HG02885 (cell line): ENCODE data around the gene CSNK1G1.

Experiments
- ATAC-seq: cut with Tn5 transposase; IDR thresholded peaks from one replicate; pipeline ENCODE4 v1.9.1; 2021; ENCODE audit warnings: mild to moderate bottlenecking; ENCODE audit not compliant: unreplicated experiment, poor library complexity

The CSNK1G1 gene

DNA sequence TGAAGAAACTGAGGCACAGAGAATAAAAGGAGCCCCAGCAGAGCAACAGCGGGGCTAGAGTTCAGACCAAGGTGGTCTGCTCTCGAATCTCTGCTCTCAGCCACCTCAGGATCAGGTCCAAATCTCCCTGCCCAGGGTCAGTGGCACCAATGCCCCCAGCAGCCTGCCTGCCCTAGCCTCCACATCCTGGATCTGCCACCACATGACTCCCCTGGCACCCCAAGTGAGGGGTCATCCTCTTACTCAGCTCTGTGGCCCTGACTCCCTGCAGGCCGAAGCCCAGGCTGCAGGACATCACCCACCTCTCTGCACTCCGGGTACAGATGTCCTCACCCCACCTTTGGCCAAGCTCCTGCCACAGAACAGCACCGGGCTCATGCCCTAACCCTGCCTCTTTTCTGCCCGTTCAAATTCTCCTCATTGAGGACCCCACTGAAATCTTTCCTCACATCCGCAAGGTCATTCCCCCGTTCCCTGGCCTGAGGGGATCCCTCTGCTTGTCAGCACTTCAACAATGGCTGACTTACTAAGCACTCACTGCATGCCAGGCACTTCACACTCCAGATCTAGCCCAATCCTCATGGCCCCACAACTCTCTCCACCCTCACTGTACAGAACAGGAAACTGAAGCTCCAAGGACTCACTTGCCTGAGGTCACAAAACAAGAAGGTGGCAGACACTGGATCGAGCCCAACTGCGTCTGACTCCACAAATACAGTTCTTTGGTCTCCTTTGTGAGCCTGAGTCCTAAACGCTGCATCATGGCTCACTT, 197.4 kb downstream of the CSNK1G1 start:
- ATAC-seq, result no peak

DNA sequence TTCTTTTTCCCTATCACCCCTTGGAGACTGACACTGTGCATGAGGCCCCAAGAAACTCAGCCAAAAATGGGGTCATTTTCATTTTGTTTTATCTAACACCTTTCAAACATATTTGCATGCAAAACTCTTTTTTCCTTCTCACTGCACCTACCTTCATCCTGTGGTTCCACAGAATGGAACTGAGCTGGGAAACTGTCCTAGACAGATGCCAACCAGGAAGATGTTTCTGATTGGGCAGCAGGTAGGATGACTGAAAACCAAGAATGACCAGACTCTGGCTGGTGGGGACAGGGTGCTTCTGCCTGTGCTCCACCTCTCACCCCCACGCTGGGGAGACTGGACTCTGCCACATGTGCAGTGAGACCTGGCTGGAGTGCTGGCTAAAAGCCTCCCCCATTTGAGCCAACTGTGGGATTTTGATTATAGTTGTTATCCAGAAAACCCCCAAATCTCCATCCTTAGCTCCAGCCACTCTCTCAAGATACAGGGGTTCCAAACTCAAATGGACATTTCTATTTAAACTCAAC, 198.3 kb downstream of the CSNK1G1 start:
- ATAC-seq, result no peak

DNA sequence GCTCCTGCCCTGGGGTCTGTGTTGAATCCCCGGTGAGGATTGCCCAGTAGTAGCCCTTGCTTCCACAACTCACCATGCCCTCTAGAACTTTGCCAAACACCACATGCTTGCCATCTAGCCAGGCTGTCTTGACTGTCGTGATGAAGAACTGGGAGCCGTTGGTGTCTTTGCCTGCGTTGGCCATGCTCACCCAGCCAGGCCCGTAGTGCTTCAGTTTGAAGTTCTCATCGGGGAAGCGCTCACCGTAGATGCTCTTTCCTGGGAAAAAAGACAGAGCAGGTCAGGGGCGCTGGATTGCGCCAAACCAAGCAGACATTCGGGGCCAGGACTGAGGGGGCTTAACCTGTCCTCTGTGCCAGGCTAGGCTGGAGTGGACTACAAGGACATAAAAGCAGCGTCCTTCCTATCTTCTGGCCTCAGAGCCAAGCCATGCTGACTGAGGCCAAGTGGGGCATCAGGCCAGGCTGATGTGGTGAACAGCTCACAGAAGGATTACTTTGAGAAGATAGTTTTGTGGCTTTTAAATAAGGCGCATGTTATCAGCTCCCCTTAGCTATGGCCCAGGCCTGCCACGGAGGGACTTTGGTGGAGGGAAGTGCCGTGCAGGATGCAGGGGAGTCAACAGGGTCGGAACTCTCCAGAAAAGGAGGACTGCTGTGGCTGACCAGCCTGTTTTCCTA, 199.2 kb downstream of the CSNK1G1 start:
- no peak for ATAC-seq

DNA sequence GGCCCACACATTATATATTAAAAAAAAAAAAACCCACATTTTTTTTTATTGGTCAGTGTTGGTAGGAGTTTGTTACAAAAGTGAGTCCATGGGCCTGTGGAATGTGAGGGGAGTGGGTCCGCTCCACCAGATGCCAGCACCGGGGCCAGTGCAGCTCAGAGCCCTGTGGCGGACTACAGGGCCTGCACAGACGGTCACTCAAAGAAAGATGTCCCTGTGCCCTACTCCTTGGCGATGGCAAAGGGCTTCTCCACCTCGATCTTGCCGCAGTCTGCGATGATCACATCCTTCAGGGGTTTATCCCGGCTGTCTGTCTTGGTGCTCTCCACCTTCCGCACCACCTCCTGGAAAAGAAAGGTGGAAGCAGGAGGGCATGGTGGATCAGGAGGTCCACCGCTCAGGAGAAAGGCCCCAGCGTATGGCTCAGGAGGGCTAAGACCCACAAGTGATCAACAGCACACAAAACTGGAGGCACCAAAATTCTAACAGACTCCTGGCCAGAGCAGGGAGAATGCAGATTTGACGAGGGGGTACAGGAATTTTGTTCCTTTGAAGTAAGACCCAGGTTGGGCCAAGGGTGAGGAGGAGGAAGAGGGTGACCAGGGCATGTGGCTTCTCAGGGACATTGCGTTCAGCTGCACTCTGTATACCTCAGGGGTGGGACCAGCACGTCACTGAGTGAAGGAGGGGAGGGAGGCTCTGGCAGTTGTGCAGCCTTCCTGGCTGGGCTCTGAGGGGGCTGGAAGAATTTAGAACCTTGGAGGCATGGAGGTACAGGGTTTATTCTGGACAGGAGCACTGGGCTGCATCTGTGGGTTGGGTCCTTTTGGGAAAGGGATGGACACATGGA, 199.9 kb downstream of the CSNK1G1 start:
- ATAC-seq, result no peak

DNA sequence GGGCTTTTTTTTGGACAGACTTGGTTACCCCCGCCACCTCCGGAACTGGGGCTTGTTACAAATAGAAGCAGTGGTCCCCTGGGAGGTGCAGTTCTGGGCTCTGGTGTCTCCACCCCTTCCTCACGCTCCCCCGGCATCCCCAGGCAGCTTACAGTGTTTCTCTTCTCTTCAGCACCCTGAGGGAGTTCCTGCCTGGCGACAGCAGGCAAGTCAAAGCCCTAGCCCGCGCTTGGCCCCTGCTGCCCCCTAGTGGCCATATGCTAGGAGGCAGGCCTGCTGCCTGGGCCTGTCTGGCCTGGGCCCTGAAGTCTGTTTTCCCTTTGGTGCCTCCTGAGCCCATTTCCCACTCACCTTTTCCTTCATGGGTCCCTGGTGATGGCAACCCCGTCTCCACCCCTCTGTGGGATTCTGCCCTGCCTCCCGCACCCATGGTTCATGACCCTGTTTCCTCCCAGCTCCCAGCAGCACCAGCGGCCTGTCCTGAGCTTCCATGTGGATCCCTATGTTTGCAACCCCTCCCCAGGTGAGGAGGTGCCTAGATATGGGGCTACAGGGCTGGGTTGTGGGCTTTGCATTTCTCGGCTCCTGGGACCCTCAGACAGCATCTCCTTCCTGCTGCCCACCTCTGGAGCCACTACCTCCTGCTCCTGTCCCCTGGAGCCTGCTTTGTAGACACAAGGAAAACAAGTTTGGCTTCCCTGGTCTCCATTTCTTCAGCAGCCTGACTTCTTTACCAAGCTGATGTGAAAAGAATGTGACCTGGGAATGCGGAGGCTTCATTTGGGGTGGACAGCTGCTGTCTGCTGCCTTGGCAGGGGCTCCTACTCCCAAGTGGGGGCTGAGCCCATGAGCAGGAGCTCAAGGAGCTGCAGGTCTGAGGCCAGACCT, 202.2 kb downstream of the CSNK1G1 start:
- peak; percentile 70 for ATAC-seq

DNA sequence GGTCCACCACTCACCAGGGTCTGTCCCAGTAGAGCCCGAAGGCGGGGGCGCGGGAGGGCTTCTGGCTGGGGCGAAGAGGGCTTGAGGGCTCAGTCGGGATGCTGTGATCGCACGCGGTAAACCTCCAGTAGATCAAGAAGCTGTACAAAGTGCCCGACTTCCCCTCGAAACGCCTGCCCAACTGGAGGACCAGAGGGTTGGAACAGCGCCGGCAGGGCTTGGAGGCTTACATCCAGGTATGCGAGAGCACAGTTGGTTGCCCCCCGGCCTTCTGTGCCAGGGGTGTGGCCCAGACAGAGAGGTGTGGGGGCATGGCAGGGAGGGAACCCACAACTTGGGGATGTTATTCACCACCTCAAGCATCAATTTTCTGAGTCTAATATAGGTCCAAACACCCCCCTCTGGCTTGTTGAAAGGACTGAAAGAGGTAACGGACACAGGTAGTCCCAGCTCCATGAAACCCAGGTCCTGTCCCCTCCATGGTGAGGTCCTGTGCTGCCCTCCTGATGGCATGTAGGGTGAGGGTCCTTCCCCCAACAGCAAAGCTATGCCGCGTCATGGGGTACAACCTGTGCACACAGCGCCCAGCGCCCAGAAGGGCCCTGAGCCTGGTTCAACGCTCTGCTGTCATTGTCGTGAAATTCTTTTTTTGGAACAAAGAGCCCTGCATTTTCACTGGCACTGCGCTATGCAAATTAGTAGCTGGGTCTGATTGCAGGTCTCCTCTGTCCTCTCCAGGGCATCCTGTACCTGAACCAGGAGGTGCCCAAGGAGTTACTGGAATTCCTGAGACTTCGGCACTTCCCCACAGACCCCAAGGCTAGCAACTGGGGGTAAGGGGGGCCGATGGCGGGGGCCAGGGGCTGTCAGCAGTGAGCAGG, 203.2 kb downstream of the CSNK1G1 start:
- ATAC-seq, result no peak

DNA sequence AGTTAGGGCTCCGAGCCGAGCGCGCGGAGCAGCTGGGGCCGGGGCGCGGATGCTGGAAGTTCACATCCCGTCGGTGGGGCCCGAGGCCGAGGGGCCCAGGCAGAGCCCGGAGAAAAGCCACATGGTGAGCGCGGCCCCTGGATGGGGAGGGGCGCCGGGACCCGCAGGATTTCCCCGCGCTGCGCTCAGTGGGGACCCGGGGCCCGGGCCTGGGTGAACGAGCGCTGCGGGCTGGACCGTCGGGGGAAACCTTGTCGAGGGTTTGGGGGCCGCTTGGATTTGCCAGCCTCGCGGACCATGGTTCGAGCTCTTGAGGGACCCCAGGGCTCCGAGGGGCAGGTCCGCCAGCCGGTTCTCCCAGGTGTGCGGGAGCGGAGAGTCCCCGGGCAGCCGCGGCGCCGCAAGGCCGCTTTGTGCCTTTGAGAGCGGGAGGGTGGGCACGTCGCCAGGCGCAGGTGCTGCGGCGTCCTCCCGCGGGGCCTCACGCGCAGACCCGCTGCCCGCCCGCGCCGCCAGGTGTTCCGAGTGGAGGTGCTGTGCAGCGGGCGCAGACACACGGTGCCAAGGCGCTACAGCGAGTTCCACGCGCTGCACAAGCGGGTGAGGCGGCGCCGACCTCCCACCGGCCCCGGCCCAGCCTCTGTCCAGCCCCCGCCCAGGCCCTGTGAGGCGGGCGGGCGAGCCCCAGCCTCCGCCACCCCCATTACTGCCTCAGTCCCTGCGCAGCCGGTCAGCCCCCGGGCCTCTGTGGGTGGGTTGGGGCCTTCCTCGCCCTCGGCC, 204.1 kb downstream of the CSNK1G1 start, which contains the start of gene SNX22:
Gene SNX22, plus strand, starts transcription at position 5 of the 780 bp plus-strand sequence. Its CDS starts 45 bp downstream, at position 50.
- ATAC-seq, result no peak

DNA sequence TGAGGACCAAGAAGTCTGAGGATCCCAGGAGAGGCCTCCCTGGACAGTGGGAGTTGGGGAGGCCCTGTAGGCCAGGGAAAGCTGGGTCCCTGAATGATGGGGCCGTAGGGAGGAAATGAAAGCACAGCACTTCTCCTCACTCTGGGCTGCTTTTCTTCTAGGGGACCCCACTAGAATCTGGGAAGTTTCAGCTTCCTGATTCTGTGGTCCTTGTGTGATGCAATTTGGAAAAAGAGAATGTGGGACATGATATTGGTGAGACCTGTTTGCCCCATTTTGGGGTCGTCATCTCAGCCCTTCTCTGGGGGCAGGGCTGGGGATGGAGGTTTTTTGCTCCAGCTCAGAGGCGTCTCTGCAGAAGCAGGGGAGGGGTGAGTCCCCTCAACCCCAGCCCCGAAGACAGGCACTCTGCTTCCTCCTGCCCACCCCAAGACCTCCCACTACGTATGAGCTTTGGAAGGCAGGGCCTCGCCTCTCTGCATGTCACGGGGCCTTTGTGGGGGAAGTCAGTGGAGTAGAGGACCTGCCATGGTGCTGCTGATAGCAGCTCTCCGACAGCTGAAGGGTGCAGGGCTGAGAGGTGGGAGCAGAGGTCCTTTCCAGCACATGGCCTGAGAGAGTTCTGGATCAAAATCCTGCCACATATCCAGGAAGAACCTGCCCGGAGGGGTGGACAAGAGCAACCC, 205.9 kb downstream of the CSNK1G1 start:
- no peak for ATAC-seq

DNA sequence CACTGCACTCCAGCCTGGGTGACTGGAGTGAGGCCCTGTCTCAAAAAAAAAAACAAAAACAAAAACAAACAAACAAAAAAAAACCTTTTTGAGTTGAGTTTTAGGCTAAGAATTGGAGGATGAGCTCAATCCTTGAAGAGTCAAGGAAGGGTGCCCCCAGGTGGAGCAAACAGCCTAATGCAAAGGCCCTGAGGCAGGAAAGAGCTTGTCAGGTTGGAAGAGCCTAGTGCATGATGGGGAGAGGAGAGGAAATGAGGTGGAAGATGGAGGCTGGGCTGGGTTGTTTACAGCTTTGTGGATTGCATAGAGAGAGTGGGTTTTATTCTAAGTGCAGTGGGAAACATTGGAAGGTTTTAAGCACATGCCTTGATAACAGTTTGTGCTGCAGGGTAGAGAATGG, 206.5 kb downstream of the CSNK1G1 start:
- ATAC-seq, result no peak

DNA sequence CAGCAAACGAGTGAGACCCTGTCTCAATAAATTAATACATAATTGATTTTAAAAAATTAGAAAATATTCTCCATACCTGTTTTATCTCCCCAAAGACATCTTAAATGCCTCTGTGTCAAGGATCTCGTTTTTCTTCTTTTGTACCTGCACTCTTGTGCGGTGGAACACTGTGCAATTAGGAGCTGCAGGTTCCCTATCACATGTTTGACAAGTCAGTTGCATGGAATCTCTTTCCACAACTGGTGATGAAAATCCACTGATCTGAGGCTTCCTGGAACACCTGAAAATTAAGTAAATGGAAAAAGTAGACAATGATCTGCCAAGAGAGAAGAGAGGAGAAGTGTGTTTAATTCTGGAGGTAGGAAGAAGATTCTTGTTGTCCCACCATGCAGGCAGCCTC, 207.4 kb downstream of the CSNK1G1 start:
- no peak for ATAC-seq

DNA sequence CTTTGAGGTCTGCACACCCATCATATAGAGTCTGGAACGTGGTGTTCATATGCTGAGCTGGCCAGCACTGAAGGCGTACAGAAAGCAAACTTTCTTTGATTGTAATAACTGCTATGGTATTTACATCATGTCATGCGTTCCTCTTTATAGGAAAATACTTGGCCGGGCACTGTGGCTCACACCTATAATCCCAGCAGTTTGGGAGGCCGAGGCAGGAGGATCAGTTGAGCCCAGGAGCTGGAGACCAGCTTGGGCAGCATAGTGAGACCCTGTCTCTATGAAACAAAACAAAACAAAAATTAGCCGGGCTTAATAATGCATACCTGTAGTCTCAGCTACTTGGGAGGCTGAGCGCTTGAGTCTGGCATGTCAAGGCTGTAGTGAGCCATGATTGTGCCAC, 207.8 kb downstream of the CSNK1G1 start:
- no peak for ATAC-seq

DNA sequence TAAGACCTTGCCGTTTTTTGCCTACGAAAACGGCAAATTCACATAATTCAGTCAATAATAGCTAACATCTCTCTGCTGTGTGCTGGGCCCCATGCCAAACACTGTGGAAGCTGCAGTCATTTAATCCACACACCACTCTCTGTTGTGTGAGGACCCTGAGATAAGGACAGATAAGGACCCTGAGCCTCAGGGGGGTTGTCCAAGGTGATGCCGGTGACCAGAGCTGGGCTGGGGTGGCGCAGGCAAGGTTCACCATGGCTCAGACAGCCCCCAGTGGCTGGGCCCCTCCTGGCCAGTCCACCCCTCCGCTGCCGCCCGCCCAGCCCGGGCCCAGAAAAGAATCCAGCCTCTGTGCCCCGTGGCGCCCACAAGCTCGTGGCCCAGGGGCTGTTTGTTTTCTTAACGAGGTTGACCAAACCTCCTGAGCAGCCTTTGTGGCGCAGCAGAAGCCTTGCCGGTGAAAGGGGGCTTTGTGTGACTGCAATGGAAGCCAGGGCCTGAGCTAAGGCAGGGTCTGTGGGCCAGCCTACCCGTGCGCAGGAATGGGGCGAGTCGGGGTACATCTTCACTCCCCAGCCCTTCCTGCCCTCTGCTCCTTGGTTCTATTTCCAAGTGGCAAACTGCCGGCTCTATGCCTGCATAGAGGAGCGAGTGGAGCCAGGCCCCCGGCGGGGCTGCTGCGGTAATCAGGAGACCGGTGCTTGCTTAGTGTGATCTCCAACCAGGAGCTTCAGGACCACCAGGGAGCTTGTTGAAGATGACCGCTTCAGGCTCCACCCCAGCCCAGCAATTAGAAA, 208.9 kb downstream of the CSNK1G1 start:
- ATAC-seq, result no peak

DNA sequence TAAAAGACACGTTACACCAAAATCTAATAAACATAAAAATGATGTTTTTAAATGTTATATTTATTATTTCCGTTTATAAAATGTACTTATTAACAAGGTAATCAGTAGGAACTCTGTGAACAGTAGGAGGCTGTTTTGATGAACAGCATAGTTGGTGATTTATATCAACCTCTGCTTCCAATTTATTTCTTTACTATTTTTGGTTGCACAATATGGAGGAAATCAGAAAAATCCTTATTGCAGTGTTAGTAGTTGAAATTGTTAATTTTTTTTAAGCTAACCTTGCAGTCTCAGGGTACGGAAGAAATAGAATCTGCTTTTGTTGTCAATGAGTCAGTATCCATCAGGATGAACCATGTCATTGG, 209.5 kb downstream of the CSNK1G1 start:
- ATAC-seq, result no peak

DNA sequence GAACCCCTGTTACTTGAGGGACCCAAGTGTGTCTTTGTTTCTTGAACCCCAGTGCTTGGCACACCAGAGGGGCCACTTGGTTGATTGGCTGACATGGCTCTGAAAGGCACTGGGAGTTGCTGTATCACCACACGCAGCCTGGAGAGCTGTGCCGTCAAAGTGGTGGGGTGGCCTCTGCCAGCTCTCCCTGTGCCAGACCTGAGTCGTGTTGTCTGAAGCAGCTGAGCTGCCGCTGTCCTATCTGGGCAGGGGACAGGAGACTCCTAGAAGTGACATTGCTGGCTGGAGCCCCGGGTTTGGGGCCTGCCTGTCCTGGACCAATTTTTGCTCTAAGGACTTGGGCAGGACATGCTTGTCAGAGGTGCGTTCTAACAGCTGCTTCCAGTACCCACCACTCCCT, 209.9 kb downstream of the CSNK1G1 start:
- no peak for ATAC-seq

DNA sequence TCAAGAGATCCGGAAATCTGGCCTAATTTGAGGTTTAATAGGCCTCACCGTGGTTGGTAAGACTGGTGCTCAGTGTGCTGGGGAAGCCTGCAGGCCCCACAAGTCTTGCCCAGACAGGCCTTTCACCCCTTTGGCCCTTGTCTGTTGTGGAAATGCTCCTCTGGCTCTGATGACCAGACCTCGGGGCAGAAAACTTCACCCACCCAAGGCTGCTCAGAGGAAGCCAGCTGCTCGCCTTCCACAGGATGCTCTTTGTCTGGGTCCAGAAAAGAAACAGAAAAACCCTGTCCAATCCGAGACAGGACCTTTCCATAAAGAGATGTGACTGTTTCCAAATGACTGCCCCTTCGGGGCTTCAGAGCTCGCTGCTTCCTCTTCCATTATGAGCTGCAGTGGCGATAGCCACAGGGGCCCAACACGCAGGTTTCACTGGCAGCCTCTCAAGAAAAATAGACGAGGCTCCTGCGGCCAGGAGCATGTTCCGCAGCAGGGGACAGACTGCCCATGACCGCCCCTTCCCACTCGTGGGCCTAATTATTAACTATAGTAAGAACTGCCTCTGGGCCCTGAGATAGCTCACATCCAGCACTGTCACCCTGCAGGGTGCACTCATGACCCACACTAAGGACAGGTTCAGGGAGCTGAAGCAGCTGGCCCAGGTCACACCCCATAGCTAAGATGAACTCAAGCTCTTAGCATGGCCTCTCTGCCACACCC, 211.2 kb downstream of the CSNK1G1 start:
- peak; percentile 68 for ATAC-seq

DNA sequence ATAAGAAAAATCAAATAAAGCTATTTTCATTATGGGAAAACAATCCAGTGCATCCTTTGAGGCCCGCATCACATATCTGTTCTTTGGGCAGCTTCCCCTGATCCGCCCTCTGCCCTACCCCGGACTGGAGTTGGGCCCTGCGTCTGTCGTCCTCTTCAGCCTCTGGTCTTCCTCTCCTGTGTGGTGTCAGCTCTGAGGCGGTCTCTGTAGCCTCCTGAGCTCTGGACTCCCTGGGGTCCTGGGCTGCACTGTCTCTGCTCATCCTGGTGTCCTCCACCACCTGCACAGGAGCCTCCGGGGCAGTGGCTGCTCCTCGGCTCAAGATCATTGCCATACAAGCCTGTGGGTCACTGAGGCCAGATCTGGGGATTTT, 211.8 kb downstream of the CSNK1G1 start:
- no peak for ATAC-seq
